HCEC 1CT (cell line): Measurements from ENCODE around the gene KRTDAP.

ENCODE experiments used
- DNase-seq: peaks from one replicate; pipeline ENCODE4 v3.0.0-alpha.2; 2017

KRTDAP gene

DNA sequence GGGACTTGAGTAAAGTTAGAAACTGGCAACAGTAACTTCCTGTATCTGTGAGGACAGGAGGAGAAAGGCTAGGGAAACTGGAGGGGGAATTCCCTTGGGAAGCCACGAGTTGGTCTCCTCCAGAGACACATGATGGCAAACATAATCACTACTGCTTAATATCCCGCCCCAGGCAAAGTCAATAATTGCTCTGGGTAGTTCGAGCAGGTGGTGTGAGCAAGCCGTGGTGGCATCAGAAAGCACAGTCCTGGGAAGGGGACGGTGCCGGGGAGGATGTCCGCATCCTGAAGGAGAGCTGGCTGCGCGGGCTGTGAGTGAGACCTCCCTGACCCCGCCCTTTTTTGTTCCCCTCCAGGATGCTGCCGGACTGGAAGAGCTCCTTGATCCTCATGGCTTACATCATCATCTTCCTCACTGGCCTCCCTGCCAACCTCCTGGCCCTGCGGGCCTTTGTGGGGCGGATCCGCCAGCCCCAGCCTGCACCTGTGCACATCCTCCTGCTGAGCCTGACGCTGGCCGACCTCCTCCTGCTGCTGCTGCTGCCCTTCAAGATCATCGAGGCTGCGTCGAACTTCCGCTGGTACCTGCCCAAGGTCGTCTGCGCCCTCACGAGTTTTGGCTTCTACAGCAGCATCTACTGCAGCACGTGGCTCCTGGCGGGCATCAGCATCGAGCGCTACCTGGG is 40.8 kb downstream of the KRTDAP start:
- no peak for DNase-seq

DNA sequence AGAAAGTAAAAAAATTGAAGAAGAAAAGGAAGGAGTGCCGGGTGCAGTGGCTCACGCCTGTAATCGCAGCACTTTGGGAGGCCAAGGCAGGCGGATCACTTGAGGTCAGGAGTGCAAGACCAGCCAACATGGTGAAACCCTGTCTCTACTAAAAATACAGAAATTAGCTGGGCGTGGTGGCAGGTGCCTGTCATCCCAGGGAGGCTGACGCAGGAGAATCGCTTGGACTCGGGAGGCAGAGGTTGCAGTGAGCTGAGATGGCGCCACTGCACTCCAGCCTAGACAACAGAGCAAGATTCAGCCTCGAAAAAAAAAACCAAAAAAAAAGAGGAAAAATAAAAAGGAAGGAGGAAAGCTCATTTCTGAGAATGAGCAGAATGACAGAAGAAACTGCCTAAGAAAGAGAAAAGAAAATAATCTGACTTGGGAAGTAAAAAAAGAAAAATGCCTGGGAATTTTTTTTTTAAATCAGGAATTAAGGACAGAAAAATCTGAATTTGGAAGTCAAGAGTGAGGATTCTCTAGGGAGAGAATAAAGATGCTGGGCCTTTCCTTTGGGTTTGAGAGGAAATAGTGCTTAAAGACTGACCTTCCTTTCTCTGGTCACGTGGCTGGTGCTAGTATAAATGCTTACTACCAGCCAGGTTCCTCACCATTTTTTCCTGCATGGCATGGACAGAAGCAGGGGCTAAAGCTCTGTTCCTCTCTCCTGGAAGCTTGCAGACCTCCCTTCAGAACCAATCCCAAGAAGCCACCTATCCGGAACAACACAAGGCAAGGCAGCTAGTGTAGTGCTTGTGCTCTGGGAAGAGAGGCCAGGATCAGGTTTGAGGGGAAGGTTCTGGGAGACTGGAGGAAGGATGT is 42.4 kb downstream of the KRTDAP start, which contains the start of gene FFAR2:
FFAR2 (plus strand) TSS at position 652 of the 864 bp plus-strand sequence. CDS start 1,458 bp downstream, outside the sequence.
- DNase-seq = no peak

DNA sequence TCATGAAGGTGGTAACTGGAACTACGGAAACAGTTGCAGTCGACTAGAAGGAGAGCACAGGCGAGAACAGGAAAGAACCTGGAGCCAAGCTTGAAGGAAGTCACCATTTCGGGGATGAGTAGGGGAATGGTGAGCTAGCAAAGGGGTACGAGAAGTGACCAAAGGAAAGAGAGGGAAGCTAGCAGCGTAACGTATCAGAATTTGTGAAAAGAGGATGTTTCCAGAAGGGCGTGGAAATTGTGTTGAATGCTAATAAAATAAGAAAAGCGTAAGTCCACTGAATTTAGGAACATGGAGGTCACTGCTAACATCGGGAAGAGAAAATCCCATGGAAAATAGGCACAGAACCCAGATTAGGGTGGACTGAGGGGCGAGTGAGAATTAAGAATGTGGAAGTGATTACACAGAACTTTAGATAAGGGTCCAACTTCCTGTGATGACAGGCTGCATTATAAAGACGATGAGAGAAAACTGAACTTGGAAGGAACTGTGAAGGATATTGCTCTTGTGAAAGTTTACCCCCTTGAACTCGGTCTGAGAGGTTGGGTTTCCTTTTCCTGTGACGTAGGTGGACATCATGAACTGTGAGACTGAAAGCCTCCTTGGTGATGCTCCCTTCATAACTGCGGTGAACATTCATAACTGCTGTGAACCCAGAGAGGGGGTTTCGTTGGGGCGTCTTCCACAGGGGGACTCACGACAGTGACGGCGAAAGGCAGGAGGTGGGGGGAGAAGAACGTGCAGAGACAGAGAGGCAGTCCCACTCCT is 44.3 kb downstream of the KRTDAP start:
- DNase-seq = no peak

DNA sequence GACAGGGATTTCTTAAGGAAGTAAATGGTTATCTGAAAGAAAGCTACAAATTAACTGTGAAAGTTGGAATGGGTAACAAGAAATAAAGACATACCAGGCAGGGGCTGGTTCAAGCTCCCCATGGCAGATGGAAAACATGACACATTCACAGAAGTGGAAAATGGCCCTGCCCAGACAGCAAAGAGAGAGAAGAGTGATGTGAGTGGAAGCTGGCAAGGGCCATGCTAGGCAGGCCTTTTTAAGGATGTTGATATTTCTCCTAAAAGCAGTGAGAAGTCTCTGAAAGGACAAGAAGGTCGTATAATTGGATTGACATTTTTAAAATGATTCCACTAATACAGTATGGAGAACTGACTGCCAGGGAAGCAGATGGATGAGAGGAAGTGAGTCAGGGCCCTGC is 45.5 kb downstream of the KRTDAP start:
- DNase-seq = no peak

DNA sequence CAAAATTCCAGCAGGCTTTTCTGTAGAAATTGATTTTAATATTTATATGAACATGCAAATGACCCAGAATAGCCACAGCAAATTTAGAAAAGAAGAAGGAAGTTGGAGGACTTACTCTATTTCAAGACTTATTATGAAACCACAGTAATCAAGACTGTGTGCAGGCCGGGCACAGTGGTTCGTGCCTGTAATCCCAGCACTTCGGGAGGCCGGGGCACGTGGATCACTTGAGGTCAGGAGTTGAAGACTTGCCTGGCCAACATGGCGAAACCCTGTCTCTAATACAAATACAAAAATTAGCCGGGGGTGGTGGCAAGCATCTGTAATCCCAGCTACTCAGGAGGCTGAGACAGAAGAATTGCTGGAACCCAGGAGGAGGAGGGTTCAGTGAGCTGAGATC is 48.2 kb downstream of the KRTDAP start:
- no peak for DNase-seq

DNA sequence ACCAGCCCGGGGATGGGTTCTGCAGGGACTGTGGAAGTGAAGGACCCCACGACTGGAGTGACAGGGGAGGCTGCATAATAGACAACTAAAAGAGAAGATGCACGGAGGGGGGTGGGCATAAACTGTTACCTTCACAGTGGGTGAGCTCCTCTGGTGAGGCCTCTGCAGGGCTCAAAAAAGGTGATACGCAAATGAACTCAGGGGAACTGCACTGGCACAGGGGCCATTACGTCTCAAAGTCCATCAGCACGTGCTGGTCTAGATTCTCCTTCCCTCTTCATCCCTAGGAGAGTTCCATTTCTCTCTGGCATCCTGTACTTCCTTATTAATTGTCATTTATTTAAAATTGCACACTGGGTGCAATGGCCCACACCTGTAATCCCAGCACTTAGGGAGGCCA is 50.3 kb downstream of the KRTDAP start:
- no peak for DNase-seq

DNA sequence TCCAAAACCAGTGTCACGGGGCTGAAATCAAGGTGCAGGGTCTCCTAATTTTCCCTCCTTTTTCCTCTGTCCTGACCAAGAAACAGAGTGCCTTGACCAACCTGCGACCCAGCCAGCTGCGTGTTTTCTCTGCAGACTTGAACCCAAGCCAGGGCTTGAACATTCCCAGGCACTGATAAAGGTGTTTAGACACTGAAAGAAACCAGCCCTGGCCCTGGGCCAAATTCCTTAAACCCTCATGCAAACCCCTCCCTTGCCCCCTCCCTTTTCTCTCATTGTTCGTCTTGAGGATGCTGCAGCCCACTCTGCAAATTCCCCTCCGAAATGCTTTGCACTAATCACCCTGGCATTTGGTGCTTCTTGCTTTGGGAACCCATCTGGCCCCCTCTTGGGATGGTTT is 51.7 kb downstream of the KRTDAP start:
- no peak for DNase-seq

DNA sequence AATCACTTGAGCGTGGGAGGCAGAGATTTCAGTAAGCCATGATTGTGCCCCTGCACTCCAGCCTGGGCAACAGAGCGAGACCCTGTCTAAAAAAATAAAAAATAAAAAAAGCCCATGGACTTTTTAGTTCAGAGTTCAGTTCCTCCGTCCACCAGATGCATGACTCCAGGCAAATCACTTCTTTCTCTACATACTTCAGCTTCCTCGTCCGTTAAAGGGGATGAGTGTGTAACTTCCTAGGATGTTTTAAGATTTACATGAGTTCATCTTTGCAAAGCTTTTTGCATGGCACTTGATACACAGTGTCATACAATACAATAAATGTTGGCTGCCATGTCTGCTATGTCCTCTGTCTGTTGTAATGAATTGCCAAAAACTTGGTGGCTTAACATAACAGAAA is 52.2 kb downstream of the KRTDAP start:
- no peak for DNase-seq

DNA sequence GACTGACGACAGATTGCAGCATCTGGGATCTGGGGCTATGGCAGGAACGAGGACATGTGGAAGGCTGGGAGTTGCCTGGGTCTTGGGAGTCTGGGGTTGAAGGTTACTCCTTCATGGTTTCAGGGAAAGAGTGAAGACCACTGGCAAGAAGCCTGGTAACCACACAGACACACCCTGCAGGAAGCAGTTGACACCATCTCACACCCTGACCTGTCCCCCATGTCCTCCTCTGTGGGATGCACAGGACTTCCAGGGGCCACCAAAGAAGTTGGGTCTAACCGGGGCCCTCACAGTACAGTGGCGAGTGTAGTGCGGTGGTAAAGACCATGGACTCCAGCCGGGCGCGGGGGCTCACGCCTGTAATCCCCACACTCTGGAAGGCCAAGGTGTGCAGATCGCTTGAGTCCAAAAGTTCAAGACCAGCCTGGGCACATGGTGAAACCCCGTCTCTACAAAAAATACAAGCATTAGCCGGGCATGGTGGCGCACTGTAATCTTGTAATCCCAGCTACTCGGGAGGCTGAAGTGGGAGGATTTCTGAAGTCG is 52.8 kb downstream of the KRTDAP start:
- no peak for DNase-seq
